ENCODE data around the gene TBCB.

DNA sequence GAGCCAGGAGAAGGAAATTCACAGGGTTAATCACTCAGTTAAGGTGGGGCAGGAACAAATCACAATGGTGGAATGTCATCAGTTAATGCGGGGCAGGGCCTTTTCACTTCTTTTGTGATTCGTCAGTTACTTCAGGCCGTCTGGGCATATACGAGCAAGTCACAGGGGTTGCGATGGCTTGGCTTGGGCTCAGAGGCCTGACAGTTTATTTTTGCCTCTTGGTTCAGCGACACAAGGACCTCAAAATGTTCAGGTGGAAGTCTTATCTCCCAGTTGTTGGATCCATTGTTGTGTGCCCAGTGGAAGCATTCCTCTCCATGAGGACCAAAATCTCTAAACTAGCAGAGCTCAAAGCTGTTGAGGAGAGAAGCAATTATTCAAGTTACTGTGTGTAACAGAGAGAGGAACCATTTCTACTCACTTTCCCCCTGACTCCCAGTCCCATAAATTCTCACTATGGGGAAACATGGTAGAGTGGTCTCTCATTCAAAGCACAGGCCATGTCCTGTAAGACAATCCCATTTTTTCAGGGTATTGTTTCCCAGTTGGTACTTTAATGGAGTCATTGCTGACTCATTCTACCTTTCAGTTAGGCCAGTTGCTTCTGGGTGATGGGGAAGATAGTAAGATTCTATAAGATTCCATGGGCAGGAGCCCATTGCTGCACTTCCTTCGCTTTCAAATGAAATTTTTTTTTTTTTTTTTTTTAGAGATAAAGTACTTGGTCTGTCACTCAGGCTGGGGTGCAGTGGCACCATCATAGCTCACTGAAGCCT is 45.7 kb downstream of the TBCB start:
- no peak for TF ChIP-seq EZH2 (IDR thresholded peaks at IDR 0.05; ENCODE audit: insufficient read depth, poor library complexity, severe bottlenecking)
- no peak for TF ChIP-seq EZH2phosphoT487 (IDR thresholded peaks at IDR 0.05; ENCODE audit: insufficient read depth, low read depth)

All from GM23248 (cell line).